HEK293 (cell line): ENCODE data around the gene ANKRD52.

Experiments used
- CTCF ChIA-PET: fragments of 350-600 bp; formaldehyde crosslinking; extraction: SDS; loops from one replicate; lab custom pipeline; 2021; ENCODE audit warnings: antibody characterized with exemption; lab: Yijun Ruan, JAX
- POLR2A ChIA-PET: fragments of 300-600 bp; formaldehyde crosslinking; extraction: SDS; loops from one replicate; lab custom pipeline; 2020; ENCODE audit warnings: antibody characterized with exemption, inconsistent platforms; lab: Yijun Ruan, JAX
- H3K27ac ChIP-seq: fragments of 200-500 bp; sonication (Bioruptor generic); 2 replicates; pipeline ENCODE4 v1.5.1; 2014; ENCODE audit warnings: low read depth, low read length, control low read depth, inconsistent platforms; ENCODE audit errors: extremely low read depth
- H3K36me3 ChIP-seq, 2 experiments: fragments of 200-500 bp in 1 of 2; sonication (Bioruptor generic) in 1 of 2; 1 replicate in 1 of 2; 2 replicates in 1 of 2; pipeline ENCODE4 v1.5.1; 2014 to 2017; ENCODE audit warnings: inconsistent platforms in 2 of 2, low read length in 2 of 2; ENCODE audit not compliant: control insufficient read depth in 2 of 2, insufficient read depth in 1 of 2
- H3K4me1 ChIP-seq: fragments of 200-500 bp; sonication (Bioruptor generic); 2 replicates; pipeline ENCODE4 v1.5.1; 2014; ENCODE audit warnings: mild to moderate bottlenecking, low read length, inconsistent platforms; ENCODE audit not compliant: control insufficient read depth, insufficient read depth
- H3K4me3 ChIP-seq: 2 replicates; pipeline ENCODE4 v1.5.1; 2011; ENCODE audit warnings: low read depth, mild to moderate bottlenecking, control low read depth, low read length, moderate library complexity
- H3K9me3 ChIP-seq: fragments of 200-500 bp; sonication (Bioruptor generic); 2 replicates; pipeline ENCODE4 v1.5.1; 2014; ENCODE audit warnings: low read depth, low read length, inconsistent platforms; ENCODE audit not compliant: control insufficient read depth, insufficient read depth
- KLF16 ChIP-seq: fragments of 450-650 bp; formaldehyde crosslinking; IDR thresholded peaks from 2 replicates; pipeline ENCODE4 v1.5.1; 2017; ENCODE audit warnings: missing biosample characterization, missing genetic modification characterization
- OSR2 ChIP-seq: fragments of 450-650 bp; formaldehyde crosslinking; IDR thresholded peaks from 2 replicates; pipeline ENCODE4 v1.5.1; 2016; ENCODE audit warnings: missing biosample characterization, missing genetic modification characterization
- PRDM1 ChIP-seq: fragments of 450-650 bp; formaldehyde crosslinking; IDR thresholded peaks from 2 replicates; pipeline ENCODE4; 2016; ENCODE audit warnings: missing biosample characterization, missing genetic modification characterization
- SCRT2 ChIP-seq: fragments of 450-650 bp; formaldehyde crosslinking; IDR thresholded peaks from 2 replicates; pipeline ENCODE4 v1.5.1; 2016; ENCODE audit warnings: missing biosample characterization, missing genetic modification characterization
- SP7 ChIP-seq: fragments of 450-650 bp; formaldehyde crosslinking; IDR thresholded peaks from 2 replicates; pipeline ENCODE4 v1.5.1; 2016; ENCODE audit warnings: missing biosample characterization, missing genetic modification characterization
- ZEB2 ChIP-seq: fragments of 450-650 bp; formaldehyde crosslinking; IDR thresholded peaks from 2 replicates; pipeline ENCODE4 v1.5.1; 2016; ENCODE audit warnings: missing biosample characterization, missing genetic modification characterization
- ZFP3 ChIP-seq: fragments of 450-650 bp; formaldehyde crosslinking; IDR thresholded peaks from 2 replicates; pipeline ENCODE4 v1.5.1; 2016; ENCODE audit warnings: low read depth, missing biosample characterization, missing genetic modification characterization
- ZFP37 ChIP-seq: fragments of 450-650 bp; formaldehyde crosslinking; IDR thresholded peaks from 2 replicates; pipeline ENCODE4 v1.5.1; 2016; ENCODE audit warnings: missing biosample characterization, missing genetic modification characterization
- ZIC2 ChIP-seq: fragments of 450-650 bp; formaldehyde crosslinking; IDR thresholded peaks from 2 replicates; pipeline ENCODE4 v1.5.1; 2016; ENCODE audit warnings: missing biosample characterization, missing genetic modification characterization
- ZNF157 ChIP-seq: fragments of 450-650 bp; formaldehyde crosslinking; IDR thresholded peaks from 2 replicates; pipeline ENCODE4 v1.5.1; 2016; ENCODE audit warnings: missing biosample characterization, missing genetic modification characterization
- ZNF19 ChIP-seq: fragments of 450-650 bp; formaldehyde crosslinking; IDR thresholded peaks from 2 replicates; pipeline ENCODE4; 2016; ENCODE audit warnings: missing biosample characterization, missing genetic modification characterization, low read depth
- ZNF2 ChIP-seq: fragments of 450-650 bp; formaldehyde crosslinking; IDR thresholded peaks from 2 replicates; pipeline ENCODE4 v1.5.1; 2016; ENCODE audit warnings: missing biosample characterization, missing genetic modification characterization
- ZNF239 ChIP-seq: fragments of 450-650 bp; formaldehyde crosslinking; IDR thresholded peaks from 2 replicates; pipeline ENCODE4 v1.5.1; 2016; ENCODE audit warnings: missing biosample characterization, missing genetic modification characterization
- ZNF311 ChIP-seq: fragments of 450-650 bp; formaldehyde crosslinking; IDR thresholded peaks from 2 replicates; pipeline ENCODE4 v1.5.1; 2017; ENCODE audit warnings: missing biosample characterization, missing genetic modification characterization, borderline replicate concordance
- ZNF48 ChIP-seq: fragments of 450-650 bp; formaldehyde crosslinking; IDR thresholded peaks from 2 replicates; pipeline ENCODE4 v1.5.1; 2016; ENCODE audit warnings: missing biosample characterization, missing genetic modification characterization
- ZNF555 ChIP-seq: fragments of 450-650 bp; formaldehyde crosslinking; conservative IDR thresholded peaks from 2 replicates; pipeline ENCODE4 v1.5.1; 2017; ENCODE audit warnings: missing biosample characterization, mild to moderate bottlenecking, missing genetic modification characterization, inconsistent platforms
- ZNF596 ChIP-seq: fragments of 450-650 bp; IDR thresholded peaks from 2 replicates; pipeline ENCODE4 v1.5.0; 2018; ENCODE audit warnings: missing biosample characterization, mild to moderate bottlenecking, missing genetic modification characterization, moderate library complexity
- ZNF626 ChIP-seq: fragments of 450-650 bp; sonication (Bioruptor Pico); formaldehyde crosslinking; IDR thresholded peaks from 2 replicates; pipeline ENCODE4 v1.5.1; 2018; ENCODE audit warnings: missing biosample characterization, missing genetic modification characterization, inconsistent platforms
- ZNF660 ChIP-seq: fragments of 450-650 bp; IDR thresholded peaks from 2 replicates; pipeline ENCODE4 v1.5.1; 2018; ENCODE audit warnings: missing biosample characterization, mild to moderate bottlenecking, missing genetic modification characterization
- ZNF830 ChIP-seq: fragments of 450-650 bp; IDR thresholded peaks from 2 replicates; pipeline ENCODE4 v1.5.0; 2018; ENCODE audit warnings: missing biosample characterization, missing genetic modification characterization, low read depth, mild to moderate bottlenecking, moderate library complexity
- ZXDB ChIP-seq: fragments of 450-650 bp; formaldehyde crosslinking; IDR thresholded peaks from 2 replicates; pipeline ENCODE4 v1.5.1; 2016; ENCODE audit warnings: missing biosample characterization, missing genetic modification characterization
- TF ChIP-seq, protein P1 (sequence below): fragments of 450-650 bp; formaldehyde crosslinking; IDR thresholded peaks from 2 replicates; pipeline ENCODE4 v1.5.0; 2017; ENCODE audit warnings: missing biosample characterization, missing genetic modification characterization, borderline replicate concordance
- TF ChIP-seq, protein P2 (sequence below): fragments of 450-650 bp; formaldehyde crosslinking; optimal IDR thresholded peaks from 2 replicates; pipeline ENCODE3; 2016; ENCODE audit warnings: missing biosample characterization, mild to moderate bottlenecking, missing genetic modification characterization
- TF ChIP-seq, protein P3 (sequence below): fragments of 450-650 bp; formaldehyde crosslinking; IDR thresholded peaks from 2 replicates; pipeline ENCODE4 v1.5.1; 2016; ENCODE audit warnings: missing biosample characterization, missing genetic modification characterization, low read depth
- TF ChIP-seq, protein P4 (sequence below): fragments of 450-650 bp; formaldehyde crosslinking; IDR thresholded peaks from 2 replicates; pipeline ENCODE4 v1.5.1; 2016; ENCODE audit warnings: missing biosample characterization, missing genetic modification characterization

Gene ANKRD52

DNA sequence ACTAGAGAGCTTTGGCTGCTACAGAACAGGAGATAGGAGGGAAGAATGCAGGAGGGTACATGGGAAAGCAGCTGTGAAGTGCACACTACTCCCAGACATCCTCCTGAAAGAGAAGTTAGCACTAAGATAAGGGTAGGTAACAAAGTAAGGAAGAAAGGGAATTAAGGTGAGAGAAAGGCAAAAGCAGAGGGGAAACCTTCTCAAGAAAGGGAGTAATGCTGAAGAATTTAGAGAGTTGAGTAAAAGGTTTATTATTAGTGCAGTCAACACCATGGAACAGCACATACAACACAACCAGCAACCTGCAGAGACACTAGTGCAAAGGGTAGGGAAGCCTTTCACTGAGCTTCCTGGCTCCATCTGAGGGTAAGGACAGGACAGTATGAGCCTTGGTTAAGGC lies 53.9 kb downstream of the ANKRD52 start:
- Histone ChIP-seq H3K4me3 (no peak overlapping the region), H3K27ac (no peak overlapping the region), H3K9me3 (no peaks in the 10 kb centered on the region), H3K36me3 (peaks cover 12 to 42% of the 10 kb centered on the region in 2 experiments), H3K4me1 (no peaks in the 10 kb centered on the region)
- peak; percentile 92 for TF ChIP-seq PRDM1
- TF ChIP-seq, protein P1, sequence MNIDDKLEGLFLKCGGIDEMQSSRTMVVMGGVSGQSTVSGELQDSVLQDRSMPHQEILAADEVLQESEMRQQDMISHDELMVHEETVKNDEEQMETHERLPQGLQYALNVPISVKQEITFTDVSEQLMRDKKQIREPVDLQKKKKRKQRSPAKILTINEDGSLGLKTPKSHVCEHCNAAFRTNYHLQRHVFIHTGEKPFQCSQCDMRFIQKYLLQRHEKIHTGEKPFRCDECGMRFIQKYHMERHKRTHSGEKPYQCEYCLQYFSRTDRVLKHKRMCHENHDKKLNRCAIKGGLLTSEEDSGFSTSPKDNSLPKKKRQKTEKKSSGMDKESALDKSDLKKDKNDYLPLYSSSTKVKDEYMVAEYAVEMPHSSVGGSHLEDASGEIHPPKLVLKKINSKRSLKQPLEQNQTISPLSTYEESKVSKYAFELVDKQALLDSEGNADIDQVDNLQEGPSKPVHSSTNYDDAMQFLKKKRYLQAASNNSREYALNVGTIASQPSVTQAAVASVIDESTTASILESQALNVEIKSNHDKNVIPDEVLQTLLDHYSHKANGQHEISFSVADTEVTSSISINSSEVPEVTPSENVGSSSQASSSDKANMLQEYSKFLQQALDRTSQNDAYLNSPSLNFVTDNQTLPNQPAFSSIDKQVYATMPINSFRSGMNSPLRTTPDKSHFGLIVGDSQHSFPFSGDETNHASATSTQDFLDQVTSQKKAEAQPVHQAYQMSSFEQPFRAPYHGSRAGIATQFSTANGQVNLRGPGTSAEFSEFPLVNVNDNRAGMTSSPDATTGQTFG (tag by site-specific recombination), result no peak
- CTCF ChIA-PET, result interaction anchor here (0.7 to 6.0 kb wide), 6 partner anchors 14 to 264 kb away, joined by 3 to 73 read pairs (median 4); partner anchors contain the start of genes RNF41, SMARCC2 and SPRYD4
- POLR2A ChIA-PET, result interaction anchor here (1.6 to 4.6 kb wide), 3 partner anchors 17 to 111 kb away, joined by 4 to 47 read pairs (median 4); partner anchors contain the start of genes CNPY2, PA2G4 and RNF41

DNA sequence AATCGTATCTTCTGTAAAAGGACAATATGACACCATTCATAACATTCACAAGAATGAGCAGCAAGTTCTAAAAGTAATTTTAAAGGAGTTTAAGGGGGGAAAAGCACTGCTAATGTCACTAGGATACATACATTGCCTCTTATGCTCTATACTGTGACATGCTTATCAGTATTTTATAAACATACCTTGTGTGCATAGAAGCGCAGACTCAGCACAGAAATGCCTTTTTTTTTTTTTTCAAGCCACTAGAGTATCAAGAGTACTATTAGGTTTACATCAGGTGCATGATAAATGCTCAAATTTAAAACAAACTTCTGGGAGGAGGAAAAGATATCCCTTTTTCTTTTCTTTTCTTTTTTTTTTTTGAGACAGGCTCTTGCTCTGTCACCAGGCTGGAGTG lies 55.3 kb downstream of the ANKRD52 start:
- ChIA-PET POLR2A (interaction anchor here (1.4 to 3.7 kb wide), 2 partner anchors 13 to 19 kb away, joined by 7 to 21 read pairs; partner anchors contain the start of genes RNF41 and SMARCC2), CTCF (interaction anchor here (1.2 to 3.0 kb wide), 2 partner anchors 14 to 261 kb away, joined by 4 to 12 read pairs; partner anchors contain the start of gene SMARCC2)
- H3K27ac ChIP-seq, result no peak overlapping the region
- H3K36me3 ChIP-seq, result peaks cover 6 to 34% of the 10 kb centered on the region in 2 experiments
- TF ChIP-seq KLF16 (tag by site-specific recombination) (no peak), ZNF626 (tag by site-specific recombination) (no peak), SP7 (tag by site-specific recombination) (no peak), ZNF48 (tag by site-specific recombination) (no peak), ZXDB (tag by site-specific recombination) (no peak), ZNF555 (no peak), ZNF157 (tag by site-specific recombination) (no peak), ZNF239 (no peak), ZNF311 (tag by site-specific recombination) (no peak), ZNF2 (no peak), ZNF660 (tag by site-specific recombination) (no peak), ZFP3 (tag by site-specific recombination) (no peak)
- TF ChIP-seq, protein P2, sequence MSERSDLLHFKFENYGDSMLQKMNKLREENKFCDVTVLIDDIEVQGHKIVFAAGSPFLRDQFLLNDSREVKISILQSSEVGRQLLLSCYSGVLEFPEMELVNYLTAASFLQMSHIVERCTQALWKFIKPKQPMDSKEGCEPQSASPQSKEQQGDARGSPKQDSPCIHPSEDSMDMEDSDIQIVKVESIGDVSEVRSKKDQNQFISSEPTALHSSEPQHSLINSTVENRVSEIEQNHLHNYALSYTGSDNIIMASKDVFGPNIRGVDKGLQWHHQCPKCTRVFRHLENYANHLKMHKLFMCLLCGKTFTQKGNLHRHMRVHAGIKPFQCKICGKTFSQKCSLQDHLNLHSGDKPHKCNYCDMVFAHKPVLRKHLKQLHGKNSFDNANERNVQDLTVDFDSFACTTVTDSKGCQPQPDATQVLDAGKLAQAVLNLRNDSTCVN (tag by site-specific recombination), result no peak
- TF ChIP-seq, protein P3, sequence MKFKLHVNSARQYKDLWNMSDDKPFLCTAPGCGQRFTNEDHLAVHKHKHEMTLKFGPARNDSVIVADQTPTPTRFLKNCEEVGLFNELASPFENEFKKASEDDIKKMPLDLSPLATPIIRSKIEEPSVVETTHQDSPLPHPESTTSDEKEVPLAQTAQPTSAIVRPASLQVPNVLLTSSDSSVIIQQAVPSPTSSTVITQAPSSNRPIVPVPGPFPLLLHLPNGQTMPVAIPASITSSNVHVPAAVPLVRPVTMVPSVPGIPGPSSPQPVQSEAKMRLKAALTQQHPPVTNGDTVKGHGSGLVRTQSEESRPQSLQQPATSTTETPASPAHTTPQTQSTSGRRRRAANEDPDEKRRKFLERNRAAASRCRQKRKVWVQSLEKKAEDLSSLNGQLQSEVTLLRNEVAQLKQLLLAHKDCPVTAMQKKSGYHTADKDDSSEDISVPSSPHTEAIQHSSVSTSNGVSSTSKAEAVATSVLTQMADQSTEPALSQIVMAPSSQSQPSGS (tag by site-specific recombination), result no peak
- H3K9me3 ChIP-seq, result no peaks in the 10 kb centered on the region
- H3K4me1 ChIP-seq, result no peaks in the 10 kb centered on the region
- no peak overlapping the region for H3K4me3 ChIP-seq

DNA sequence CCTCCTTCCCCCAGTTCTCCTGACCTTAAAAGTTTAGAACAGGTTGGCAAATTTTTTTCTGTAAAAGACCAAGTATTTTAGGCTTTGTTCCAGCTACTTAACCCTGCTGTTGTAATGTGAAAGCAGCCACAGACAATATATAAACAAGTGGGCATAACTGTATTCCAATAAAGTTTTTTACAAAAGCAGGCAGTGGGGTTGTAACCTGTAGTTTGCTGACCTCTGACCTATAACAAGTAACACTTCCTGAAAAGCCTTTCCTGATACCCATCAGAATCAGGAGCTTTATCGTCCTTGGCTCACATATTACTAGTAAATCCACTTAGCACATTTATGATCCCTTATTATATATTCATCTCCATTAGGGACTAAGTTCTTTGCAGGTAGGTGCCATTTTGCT lies 55.8 kb downstream of the ANKRD52 start:
- CTCF ChIA-PET, result interaction anchor here (0.5 to 3.0 kb wide), 6 partner anchors 10 to 273 kb away, joined by 3 to 12 read pairs (median 4); partner anchors contain the start of gene SMARCC2
- Histone ChIP-seq H3K9me3 (no peaks in the 10 kb centered on the region), H3K27ac (no peak overlapping the region), H3K36me3 (peaks cover 6 to 30% of the 10 kb centered on the region in 2 experiments), H3K4me1 (no peaks in the 10 kb centered on the region), H3K4me3 (no peak overlapping the region)
- POLR2A ChIA-PET, result interaction anchor here (1.2 to 3.7 kb wide), 3 partner anchors 13 to 20 kb away, joined by 3 to 21 read pairs (median 7); partner anchors contain the start of genes RNF41 and SMARCC2
- TF ChIP-seq ZFP37 (tag by site-specific recombination), result no peak
- TF ChIP-seq ZNF19 (tag by site-specific recombination), result no peak
- TF ChIP-seq ZNF830, result no peak
- TF ChIP-seq, protein P4, sequence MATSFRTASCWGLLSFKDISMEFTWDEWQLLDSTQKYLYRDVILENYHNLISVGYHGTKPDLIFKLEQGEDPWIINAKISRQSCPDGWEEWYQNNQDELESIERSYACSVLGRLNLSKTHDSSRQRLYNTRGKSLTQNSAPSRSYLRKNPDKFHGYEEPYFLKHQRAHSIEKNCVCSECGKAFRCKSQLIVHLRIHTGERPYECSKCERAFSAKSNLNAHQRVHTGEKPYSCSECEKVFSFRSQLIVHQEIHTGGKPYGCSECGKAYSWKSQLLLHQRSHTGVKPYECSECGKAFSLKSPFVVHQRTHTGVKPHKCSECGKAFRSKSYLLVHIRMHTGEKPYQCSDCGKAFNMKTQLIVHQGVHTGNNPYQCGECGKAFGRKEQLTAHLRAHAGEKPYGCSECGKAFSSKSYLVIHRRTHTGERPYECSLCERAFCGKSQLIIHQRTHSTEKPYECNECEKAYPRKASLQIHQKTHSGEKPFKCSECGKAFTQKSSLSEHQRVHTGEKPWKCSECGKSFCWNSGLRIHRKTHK, result no peak
- no peak for TF ChIP-seq ZEB2 (tag by site-specific recombination)
- TF ChIP-seq SCRT2, result peak; percentile 29; the same call in 1 of the 2 replicates
- TF ChIP-seq OSR2 (tag by site-specific recombination), result no peak
- no peak for TF ChIP-seq ZNF596 (tag by site-specific recombination)
- TF ChIP-seq ZIC2 (tag by site-specific recombination), result no peak
